Gastroesophageal sphincter (tissue), 3 donors: ENCODE results near the gene FOXJ3.

Source experiments
- CTCF ChIP-seq, 4 experiments: fragments of 200-600 bp in 2 of 4; fragments of 450-650 bp in 2 of 4; sonication (generic) in 1 of 4; IDR thresholded peaks; one replicate each; pipeline ENCODE4 v1.5.1; 2017 to 2019; ENCODE audit warnings: antibody characterized with exemption in 4 of 4, mild to moderate bottlenecking in 2 of 4, moderate library complexity in 2 of 4
- POLR2A ChIP-seq, 2 donors: fragments of 450-650 bp; IDR thresholded peaks; one replicate each; pipeline ENCODE4 v1.6.1; 2017; ENCODE audit warnings: antibody characterized with exemption in 2 of 2, mild to moderate bottlenecking in 2 of 2, moderate library complexity in 1 of 2
- POLR2AphosphoS5 ChIP-seq: sonication (generic); formaldehyde crosslinking; IDR thresholded peaks from one replicate; pipeline ENCODE4 v1.6.1; 2017; ENCODE audit warnings: antibody characterized with exemption

GRCh38 chr1:42311138-42311537 lies 23.9 kb downstream of the FOXJ3 start:
- TF ChIP-seq CTCF (IDR thresholded peaks at IDR 0.05) (no peak), POLR2A (IDR thresholded peaks at IDR 0.05) (no peak), POLR2AphosphoS5 (no peak)
